Stimulated activated CD8-positive, alpha-beta memory T cell treated with anti-CD3 and anti-CD28 coated beads, Interleukin-15, amount 100 ng/mL, for 24 hours (primary cell): ENCODE data around the gene MRPS27.

Source experiments
- DNase-seq: peaks from one replicate; pipeline ENCODE4 v3.0.0-alpha.2; 2020; ENCODE audit warnings: low read depth

Gene MRPS27

GRCh38 chr5:72256536-72256935 is 63.5 kb downstream of the MRPS27 start:
- DNase-seq: no peak

GRCh38 chr5:72255670-72256069 is 64.4 kb downstream of the MRPS27 start:
- no peak for DNase-seq

- DNase-seq: no peak
Measured at GRCh38 chr5:72255237-72255636, 64.8 kb downstream of the MRPS27 start.

GRCh38 chr5:72252574-72253155 is 67.4 kb downstream of the MRPS27 start:
- DNase-seq: no peak

GRCh38 chr5:72252008-72252407 is 68.0 kb downstream of the MRPS27 start:
- DNase-seq: no peak

GRCh38 chr5:72251386-72251785 is 68.7 kb downstream of the MRPS27 start:
- no peak for DNase-seq

GRCh38 chr5:72248410-72248981 is 71.5 kb downstream of the MRPS27 start:
- no peak for DNase-seq

- no peak for DNase-seq
Measured at GRCh38 chr5:72246954-72247442, 73.0 kb downstream of the MRPS27 start.

- no peak for DNase-seq
Measured at GRCh38 chr5:72245951-72246532, 74.0 kb downstream of the MRPS27 start.

GRCh38 chr5:72245546-72245945 is 74.5 kb downstream of the MRPS27 start:
- DNase-seq: no peak

- no peak for DNase-seq
Measured at GRCh38 chr5:72244862-72245371, 75.1 kb downstream of the MRPS27 start.

GRCh38 chr5:72243706-72244105 is 76.3 kb downstream of the MRPS27 start:
- DNase-seq: no peak

- DNase-seq: no peak
Measured at GRCh38 chr5:72242796-72243475, 77.1 kb downstream of the MRPS27 start.

GRCh38 chr5:72241346-72242003 is 78.6 kb downstream of the MRPS27 start:
- DNase-seq: no peak

- no peak for DNase-seq
Measured at GRCh38 chr5:72238712-72239445, 81.2 kb downstream of the MRPS27 start.

- no peak for DNase-seq
Measured at GRCh38 chr5:72237879-72238278, 82.2 kb downstream of the MRPS27 start.

GRCh38 chr5:72237415-72237814 is 82.6 kb downstream of the MRPS27 start:
- DNase-seq: no peak

GRCh38 chr5:72235725-72236124 is 84.3 kb downstream of the MRPS27 start:
- DNase-seq: no peak

- DNase-seq: no peak
Measured at GRCh38 chr5:72234868-72235267, 85.2 kb downstream of the MRPS27 start.

GRCh38 chr5:72234265-72234700 is 85.8 kb downstream of the MRPS27 start:
- DNase-seq: no peak

- no peak for DNase-seq
Measured at GRCh38 chr5:72233835-72234234, 86.2 kb downstream of the MRPS27 start.

- no peak for DNase-seq
Measured at GRCh38 chr5:72232838-72233237, 87.2 kb downstream of the MRPS27 start.
